GM11168 (cell line): Measurements from ENCODE around the gene YY1.
"Not testable (repeated sequence)": the region's sequence is repeated elsewhere in the genome, so short reads cannot be mapped to it uniquely, and the experiment has no call there.

ENCODE experiments used
- in situ Hi-C: fragments of 300-500 bp; cut with MboI; formaldehyde crosslinking; loops from one replicate; pipeline ENCODE4 v1.12.0; 2022; ENCODE audit warnings: low sequenced_read_pairs; ENCODE audit not compliant: unreplicated experiment

Gene YY1

GRCh38 chr14:100309028-100309737, 70.2 kb downstream of the YY1 start:
- in situ Hi-C loops, result no loop called here

- in situ Hi-C loops, result not testable (repeated sequence)
Measured at GRCh38 chr14:100312110-100312876, 73.3 kb downstream of the YY1 start.

- in situ Hi-C loops, result no loop called here
Measured at GRCh38 chr14:100312877-100313400, 74.0 kb downstream of the YY1 start.

GRCh38 chr14:100313464-100314230, 74.7 kb downstream of the YY1 start:
- in situ Hi-C loops, result no loop called here

- in situ Hi-C loops, result no loop called here
Measured at GRCh38 chr14:100314724-100315123, 75.8 kb downstream of the YY1 start.

GRCh38 chr14:100317389-100317788, 78.4 kb downstream of the YY1 start:
- in situ Hi-C loops, result no loop called here

GRCh38 chr14:100317912-100318808, 79.2 kb downstream of the YY1 start:
- in situ Hi-C loops, result no loop called here

- in situ Hi-C loops, result no loop called here
Measured at GRCh38 chr14:100320157-100320856, 81.4 kb downstream of the YY1 start.

- in situ Hi-C loops, result no loop called here
Measured at GRCh38 chr14:100321473-100322137, 82.7 kb downstream of the YY1 start.

GRCh38 chr14:100322138-100322957, 83.4 kb downstream of the YY1 start:
- in situ Hi-C loops, result no loop called here

- in situ Hi-C loops, result no loop called here
Measured at GRCh38 chr14:100323121-100323941, 84.4 kb downstream of the YY1 start, which contains the start of gene SLC25A47. TSS of gene SLC25A47 (plus strand) at chr14:100323339. CDS start at chr14:100323415, 76 bp downstream.

GRCh38 chr14:100323942-100324307, 85.0 kb downstream of the YY1 start:
- in situ Hi-C loops, result no loop called here

- in situ Hi-C loops, result no loop called here
Measured at GRCh38 chr14:100325231-100325632, 86.3 kb downstream of the YY1 start.

- in situ Hi-C loops, result no loop called here
Measured at GRCh38 chr14:100325958-100326357, 87.0 kb downstream of the YY1 start.

GRCh38 chr14:100327128-100327527, 88.2 kb downstream of the YY1 start:
- in situ Hi-C loops, result no loop called here

- in situ Hi-C loops, result no loop called here
Measured at GRCh38 chr14:100328495-100329163, 89.7 kb downstream of the YY1 start.
